HPDE6-E6E7 (cell line): Measurements from ENCODE around the gene POLK.
A peak's percentile ranks its signal among the peaks of the same experiment; 100 is the strongest.
"Not testable (repeated sequence)": the region's sequence is repeated elsewhere in the genome, so short reads cannot be mapped to it uniquely, and the experiment has no call there.

Experiments
- DNase-seq: peaks from one replicate; pipeline ENCODE4 v3.0.0; 2011; ENCODE audit warnings: missing footprints; ENCODE audit errors: extremely low spot score

Gene POLK

DNA sequence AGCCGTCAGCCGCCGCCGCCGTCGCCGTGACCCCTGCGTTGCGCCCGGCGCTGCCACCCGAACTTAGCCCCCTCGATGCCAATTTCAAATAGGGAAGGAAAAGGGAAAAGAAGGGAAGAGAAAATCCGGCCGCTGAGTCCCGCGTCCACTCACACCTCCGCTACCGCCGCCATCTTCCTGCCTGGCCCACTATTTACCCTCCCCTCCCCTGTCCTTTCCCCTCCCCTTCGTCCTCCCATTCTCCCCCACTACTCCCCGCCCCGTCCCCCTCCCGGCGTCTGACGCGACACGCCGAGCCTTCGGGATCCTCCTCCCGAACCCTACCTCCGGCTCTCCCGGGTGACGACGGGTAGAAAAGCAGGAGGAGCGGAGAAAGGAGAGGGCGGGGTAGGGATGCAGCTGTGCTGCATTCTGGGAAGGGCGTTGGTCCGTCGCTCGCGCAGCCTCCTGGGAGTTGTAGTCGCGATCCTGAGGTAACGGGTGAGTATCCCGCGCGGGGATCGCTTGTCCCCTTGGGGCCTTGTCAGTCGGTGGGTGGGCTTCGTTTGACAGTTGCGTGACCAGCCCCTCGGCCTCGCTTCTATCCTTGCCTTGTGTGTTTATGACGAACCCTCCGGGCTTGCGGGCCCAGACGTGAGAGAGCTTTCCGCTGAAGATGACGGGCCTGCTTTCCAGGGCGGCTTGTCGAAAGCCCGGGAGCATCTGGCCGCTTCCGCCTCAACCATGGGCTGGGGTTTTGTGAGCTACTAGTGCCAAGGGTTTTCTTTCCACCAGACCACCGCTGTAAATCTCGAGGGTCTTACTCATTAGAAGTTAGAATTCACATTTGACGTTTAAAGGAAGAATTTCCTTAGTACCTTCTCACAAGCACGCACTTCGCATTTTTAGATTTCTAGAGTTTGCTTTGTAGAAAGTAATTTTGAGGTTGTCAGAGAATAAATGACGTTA lies at the start of gene POLK, which contains the start of gene CERT1:
Gene POLK, plus strand, starts transcription at position 457 of the 948 bp plus-strand sequence.
Gene CERT1, minus strand, starts transcription at position 195 of the 948 bp plus-strand sequence. CDS start 422 bp downstream, outside the sequence.
- DNase-seq = peak; percentile 98

DNA sequence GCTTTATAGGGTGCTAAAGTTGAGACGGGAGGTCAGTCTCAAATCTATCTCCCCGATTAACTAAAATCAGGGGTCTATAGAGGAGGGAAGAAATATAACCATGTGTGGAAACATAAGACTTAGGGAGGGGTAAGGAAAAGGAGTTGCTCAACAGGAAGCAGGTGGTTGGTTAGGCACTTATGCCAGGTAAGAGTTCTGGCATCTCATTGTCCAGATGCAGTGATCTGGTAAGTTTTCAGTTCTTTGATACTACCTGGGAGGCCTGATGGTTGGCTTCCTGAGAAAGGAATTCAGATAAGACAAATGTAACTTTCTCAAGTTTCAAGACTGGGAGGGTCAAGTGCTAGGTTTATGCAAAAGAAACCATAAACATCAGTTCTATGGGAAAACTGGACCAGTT lies 48.0 kb upstream of the POLK start:
- DNase-seq = no peak

DNA sequence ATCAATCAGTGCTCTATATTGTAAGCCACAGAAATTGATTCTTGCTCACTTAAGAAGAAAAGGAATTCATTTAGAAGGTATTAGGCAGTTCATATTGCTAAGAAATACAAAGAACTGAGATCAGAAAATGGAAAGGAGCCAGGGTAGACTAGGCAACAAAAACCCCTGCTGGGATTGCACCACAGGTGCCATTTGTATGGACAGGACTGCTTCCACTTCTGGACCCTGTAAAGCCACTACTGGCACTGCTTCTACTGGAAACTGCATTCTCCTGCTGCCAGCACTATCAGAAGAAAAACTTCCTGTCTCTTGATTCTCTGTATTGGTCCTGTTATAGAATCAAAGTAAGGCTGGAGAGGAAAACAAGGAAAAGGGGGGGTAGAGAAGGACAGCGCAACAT lies 46.2 kb upstream of the POLK start:
- no peak for DNase-seq

DNA sequence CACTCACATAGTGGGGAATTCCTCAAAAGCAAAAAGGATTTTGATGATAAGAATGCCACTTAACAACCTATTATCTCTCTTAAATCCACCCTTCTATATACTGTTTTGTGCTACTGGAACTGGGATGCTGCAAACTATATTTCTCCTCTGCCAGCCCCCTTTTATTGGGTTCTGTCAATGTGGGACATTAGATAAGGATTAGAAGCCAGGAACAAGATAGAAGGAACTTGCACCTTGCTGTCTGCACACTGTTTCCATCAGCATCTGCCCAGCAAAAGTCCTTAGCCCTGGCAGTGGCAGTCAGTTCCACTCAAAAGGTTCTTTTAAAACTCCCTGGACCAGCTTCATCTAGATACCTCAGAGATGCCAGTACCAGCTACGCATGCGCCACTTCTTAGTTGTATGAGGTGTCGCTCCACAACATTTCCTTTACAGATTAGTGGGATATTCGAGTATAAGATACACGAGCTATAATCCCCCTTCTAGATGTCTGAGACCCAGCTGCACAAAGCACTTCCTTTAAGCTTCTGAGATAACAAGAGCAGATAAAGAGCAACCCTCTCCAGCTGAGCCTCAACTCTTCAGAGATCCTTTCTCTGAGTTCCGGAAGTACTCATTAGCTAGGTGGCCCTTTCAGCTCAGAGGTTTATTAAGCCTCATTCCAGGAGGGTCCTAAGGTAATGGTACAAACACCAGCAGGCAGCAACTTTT lies 45.5 kb upstream of the POLK start:
- DNase-seq = no peak

DNA sequence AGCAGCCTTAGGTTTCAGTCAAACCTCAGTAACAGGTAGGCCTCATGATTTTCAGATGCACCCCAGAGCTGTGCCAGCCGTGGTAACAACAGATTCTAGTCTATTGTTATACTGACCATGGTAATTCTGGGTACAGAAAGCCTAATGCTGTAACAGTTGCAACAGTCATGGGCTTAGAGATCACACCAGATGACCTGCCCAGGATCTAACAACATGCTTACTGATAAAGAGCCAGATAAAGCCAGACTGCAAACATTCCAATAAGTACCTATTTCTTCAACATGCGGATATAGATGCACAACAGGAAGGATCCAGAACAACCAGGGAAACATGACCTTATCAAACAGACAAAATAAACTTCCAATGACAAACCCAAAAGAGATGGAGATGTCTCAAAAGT lies 43.1 kb upstream of the POLK start:
- no peak for DNase-seq

DNA sequence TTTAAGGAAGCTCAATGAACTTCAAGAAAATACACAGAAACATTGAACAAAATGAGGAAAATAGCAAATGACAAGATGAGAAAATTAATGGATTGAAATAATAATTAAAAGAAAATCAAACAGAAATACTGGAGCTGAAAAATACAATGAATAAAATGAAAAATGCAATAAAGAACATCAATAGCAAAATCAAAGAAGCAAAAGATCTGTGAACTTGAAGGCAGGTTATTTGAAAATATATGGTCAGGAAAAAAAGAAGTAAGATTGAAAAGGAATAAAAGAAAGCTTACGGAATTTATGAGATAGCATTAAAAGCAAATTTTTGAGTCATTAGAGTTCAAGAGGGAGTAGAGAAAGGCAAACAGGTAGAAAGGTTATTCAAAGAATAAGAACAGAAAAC lies 42.7 kb upstream of the POLK start:
- no peak for DNase-seq

DNA sequence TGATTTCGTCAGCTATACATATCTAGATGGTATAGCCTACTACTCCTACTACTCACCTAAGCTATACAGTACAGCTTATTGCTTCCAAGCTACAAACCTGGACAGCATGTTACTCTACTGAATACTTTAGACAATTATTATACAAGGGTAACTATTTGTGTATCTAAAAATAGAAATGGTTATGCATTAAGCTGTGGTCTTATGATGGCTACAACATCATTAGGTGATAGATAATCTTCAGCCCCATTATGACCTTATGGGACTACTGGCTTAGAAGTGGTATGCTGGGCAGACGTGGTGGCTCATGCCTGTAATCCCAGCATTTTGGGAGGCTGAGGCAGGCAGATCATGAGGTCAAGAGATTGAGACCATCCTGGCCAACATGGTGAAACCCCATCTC lies 40.5 kb upstream of the POLK start:
- DNase-seq = no peak

DNA sequence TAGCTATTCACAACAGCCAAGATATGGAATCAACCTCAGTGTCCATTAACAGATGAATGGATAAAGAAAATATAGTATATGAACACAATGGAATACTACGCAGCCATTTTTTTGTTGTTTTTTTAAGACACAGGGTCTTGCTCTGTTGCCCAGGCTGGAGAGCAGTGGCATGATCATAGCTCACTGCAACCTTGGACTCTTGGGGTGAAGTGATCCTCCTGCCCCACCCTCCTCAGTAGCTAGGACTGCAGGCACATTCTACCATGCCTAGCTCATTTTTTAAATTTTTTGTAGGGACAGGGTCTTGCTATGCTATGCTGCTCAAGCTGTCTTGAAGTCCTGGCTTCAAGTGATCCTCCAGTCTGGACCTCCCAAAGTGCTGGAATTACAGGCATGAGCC lies 38.7 kb upstream of the POLK start:
- no peak for DNase-seq

DNA sequence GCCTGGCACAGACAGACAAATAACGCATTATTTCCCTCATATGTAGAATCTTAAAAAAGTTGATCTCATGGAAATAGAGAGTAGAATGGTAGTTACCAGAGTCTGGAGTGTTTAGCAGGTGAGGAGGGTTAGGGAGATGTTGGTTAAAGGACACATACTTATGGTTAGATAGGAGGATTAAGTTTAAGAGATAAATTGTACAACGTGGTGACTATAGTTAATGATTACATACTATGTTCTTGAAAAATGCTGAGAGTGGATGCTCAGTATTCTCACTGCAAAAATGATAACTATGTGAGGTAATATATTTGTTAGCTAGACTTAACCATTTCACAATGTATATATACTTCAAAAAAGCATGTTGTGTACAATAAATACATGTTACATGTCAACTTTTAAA lies 38.2 kb upstream of the POLK start:
- DNase-seq = no peak

DNA sequence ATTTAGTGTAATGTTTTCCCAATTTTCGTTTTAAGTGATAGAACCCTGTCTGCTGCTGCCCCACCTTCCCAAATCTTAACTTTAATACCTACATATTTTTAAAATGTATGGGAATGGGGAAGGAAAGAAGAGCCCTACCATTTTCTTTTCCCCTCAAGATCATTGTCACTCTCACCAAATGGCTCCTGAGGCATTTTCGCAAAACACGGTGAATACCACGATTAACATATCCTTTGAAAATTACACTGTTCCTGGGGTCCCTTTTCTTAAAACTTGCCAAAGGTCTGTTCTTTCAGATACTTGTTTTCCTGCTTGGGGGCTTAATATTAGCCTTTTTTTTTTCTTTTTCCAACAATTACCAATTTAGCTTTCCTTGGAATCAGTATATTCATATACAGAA lies 36.3 kb upstream of the POLK start:
- no peak for DNase-seq

DNA sequence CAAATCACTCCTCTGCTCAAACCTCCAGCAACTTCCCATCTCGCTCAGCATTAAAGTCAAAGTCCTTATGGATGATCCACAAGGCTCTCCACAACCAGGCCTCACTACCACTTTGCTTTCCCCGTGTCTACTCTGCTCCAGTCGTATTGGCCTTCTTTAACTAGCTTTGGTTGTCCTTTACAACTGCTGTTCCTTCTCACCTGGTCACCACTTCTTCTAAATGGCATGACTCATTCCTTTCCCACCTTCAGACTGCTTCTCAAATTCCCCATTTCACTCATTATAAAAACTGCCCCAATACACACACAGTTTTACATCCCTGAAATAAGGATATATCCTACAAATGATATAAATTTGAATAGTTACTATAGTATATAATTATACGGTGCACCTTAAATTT lies 30.7 kb upstream of the POLK start:
- DNase-seq = no peak

DNA sequence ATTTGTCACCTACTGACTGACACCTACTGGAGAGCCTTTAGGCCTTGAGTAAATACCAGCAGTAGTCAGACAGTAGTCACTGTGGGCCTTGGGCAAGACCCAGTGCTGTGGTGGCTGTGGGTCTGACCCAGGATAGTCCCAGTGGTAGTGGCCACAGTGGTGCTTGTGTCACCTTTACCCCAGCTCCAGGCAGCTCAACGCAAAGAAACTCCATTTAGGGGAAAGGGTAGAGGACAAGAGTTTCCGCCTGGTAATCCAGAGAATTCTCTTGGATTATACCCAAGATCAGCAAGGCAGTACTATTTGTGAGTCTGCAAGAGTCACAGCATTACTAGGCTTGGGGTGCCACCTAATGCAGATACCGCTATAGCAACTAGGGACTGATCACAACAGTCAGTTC lies 29.2 kb upstream of the POLK start:
- no peak for DNase-seq

DNA sequence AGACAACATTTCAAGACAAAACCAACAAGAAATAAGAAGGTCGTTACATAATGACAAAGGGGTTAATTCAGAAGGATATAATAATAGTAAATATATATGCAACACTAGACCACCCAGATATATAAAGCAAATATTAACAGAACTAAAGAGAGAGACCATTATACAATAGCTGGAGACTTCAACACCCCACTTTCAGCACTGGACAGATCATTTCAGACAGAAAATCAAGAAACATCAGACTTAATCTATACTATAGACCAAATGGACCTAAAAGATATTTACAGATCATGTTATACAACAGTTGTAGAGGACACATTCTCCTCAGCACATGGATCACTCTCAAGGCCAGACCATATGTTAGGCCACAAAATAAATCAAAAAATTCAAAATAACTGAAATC lies 27.1 kb upstream of the POLK start:
- no peak for DNase-seq

DNA sequence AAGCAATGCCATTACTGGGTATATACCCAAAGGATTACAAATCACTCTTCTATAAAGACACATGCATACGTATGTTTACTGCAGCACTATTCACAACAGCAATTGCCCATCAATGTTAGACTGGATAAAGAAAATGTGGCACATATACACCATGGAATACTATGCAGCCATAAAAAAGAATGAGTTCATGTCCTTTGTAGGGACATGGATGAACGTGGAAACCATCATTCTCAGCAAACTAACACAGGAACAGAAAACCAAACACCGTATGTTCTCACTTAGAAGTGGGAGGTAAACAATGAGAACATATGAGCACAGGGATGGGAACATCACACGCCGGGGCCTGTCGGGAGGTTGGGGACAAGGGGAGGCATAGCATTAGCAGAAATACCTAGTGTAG lies 21.8 kb upstream of the POLK start:
- not testable (repeated sequence) for DNase-seq

DNA sequence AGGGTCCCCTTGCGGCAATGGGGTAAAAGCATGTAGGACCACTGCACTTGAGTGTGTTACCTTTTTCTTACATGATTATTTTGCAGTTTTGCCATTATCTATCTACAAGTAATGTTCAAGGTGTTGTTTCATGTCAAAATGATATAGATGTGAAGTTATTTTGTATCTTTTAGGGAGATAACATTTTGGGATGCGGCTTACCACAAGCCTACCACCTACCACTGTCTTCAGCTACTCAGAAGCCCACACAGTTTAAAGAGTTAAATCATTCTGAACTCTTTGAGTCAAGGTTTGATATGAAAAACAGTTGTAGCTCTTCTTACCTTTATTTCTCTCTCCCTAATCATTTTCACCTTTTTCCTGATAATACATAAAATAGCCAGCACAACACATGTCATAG lies 20.1 kb upstream of the POLK start:
- no peak for DNase-seq

DNA sequence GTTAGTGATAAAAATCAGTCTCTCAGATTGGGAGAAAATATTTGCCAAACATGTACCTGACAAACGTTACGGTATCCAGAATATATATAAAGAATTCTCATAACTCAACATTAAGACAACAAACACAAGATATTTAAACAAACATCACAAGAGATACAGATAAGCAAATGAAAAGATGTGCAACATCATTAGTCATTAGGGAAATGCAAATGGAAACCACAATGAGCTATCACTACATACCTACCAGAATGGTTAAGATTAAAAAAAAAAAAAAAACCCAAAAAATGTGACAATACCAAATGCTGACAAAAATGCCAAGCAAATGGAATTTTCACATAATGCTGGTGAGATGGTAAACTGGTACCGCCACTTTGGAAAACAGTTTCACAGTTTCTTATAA lies 15.7 kb upstream of the POLK start:
- no peak for DNase-seq

DNA sequence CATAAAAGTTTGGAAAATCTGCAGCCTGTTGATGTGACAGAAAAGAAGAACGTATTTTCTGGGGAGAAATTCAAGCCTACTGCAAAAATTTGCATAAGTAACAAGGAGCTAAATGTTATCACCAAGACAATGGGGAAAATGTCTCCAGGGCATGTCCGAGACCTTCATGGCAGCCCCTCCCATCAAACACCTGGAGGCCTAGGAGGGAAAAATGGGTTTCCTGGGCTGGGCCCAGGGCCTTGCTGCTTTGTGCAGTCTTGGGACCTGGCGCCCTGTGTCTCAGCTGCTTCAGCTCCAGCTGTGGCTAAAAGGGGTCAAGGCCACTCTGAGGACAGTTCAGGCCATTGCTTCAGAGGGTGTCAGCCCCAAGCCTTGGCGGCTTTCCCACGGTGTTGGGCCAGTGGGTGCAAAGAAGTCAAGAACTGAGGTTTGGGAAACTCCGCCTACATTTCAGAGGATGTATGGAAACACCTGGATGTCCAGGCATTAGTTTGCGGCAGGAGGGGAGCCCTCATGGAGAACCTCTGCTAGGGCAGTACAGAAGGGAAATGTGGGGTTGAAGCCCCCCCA lies 13.4 kb upstream of the POLK start:
- DNase-seq = no peak

DNA sequence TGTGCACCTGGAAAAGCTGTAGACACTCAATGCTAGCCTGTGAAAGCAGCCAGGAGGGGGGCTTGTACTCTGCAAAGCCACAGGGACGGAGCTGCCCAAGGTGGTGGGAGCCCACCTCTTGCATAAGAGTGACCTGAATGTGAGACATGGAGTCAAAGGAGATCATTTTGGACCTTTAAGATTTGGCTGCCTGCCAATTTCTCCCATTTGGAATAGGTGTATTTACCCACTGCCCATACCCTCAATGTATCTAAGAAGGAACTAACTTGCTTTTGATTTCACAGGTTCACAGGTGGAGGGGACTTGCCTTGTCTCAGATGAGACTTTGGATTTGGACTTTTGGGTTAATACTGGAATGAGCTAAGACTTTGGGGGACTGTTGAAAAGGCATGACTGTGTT lies 12.8 kb upstream of the POLK start:
- DNase-seq = not testable (repeated sequence)

DNA sequence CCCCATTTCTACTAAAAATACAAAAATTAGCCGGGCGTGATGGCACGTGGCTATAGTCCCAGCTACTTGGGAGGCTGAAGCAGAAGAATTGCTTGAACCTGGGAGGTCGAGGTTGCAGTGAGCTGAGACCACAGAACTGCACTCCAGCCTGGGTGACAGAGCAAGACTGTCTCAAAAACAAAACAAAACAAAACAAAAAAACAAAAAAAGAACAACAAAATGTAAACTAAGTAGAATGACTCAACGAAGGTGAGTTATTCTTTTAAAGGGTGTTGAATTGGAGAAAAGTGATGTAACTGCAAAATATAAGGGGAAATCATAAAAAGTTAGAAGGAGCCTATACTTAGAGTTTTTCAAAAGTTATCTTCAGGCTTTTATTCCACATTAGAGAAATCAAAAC lies 6.6 kb upstream of the POLK start:
- not testable (repeated sequence) for DNase-seq

DNA sequence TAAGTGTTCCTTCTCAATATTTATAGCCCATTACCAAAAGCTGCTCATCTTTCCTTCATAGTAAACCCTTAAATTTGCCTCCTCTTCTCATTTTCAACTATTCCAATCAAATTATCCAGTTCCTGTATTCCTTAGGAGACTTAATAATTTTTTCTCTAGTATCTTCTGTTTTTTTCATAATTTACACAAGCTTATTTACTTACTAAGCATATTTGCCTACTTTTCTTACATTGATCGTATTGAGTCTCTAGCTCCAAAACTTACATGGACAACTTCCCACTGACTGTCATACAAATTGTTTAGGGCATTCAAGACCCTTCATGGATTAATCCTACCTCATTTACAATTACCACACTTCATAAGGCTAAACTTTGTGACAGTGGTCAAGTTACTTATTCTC lies 3.9 kb upstream of the POLK start:
- DNase-seq = no peak

DNA sequence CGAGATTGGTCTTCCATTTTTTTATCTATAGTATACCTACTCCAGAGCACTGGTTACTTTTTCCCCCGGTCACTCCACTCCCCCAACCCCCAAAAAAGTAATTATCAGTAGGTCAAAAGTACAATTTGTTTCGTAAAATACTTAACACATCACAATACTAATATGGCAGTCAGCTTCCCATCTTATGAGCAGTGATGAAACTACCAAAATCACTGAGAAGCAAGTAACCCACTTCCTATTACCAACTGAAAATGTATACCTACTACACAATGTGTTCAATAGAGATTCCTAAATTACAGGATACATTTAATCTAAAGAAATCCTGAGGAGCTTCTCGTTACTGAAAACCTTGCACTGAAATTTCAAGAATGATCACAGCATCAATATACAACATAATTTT lies 2.1 kb upstream of the POLK start:
- DNase-seq = no peak

DNA sequence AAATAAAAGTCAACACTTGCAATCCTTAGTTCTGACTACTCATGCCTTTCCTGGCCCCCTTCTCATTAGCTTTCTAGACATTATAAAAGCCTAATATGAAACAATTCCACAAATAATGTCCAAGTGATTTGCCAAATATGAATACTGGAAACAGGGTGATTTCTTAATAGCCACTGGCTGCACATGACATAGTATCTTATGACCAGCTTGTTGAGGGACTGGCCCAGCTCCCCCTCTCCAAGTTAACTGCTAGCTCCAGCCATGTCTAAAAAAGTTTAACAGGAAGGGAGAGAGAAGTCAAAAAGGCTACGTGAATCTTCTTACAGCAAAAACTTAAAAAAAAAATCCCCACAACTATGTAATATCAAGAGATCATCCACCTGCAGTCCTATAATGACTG lies 1.7 kb upstream of the POLK start:
- DNase-seq = no peak

DNA sequence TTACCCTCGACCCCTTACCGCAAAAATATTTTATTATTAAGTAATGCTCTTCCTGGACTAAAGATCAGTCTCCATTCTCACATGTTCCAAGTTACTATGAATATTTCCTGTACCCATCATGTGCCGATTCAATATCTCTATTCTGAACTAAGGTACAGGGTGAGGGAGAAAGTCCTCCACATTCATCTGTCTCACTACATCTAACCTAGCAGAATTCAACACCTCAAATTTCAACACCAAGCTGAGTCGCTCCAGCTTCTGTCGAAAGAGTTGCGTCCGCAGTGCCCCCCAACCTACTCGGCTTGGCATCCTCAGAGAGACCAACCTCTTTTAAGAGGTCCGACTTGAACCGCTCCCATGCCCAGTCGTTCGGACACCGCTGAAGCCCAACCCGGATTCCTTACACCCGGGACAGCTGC lies 1.3 kb upstream of the POLK start:
- DNase-seq = peak; percentile 3
